Measurements from ENCODE around the gene ETV2. TPM values are rescaled to one million over a fixed set of nuclear protein-coding genes. Genes with fewer than 3 reads are reported as not detected.
"Not testable (repeated sequence)": the region's sequence is repeated elsewhere in the genome, so short reads cannot be mapped to it uniquely, and the experiment has no call there.

The ETV2 gene
- polyA plus RNA-seq, 1 experiment: 0.54 TPM

GRCh38 chr19:35601971-35602370 lies 39.6 kb upstream of the ETV2 start:
- TF ChIP-seq CTCF (IDR thresholded peaks at IDR 0.05; ENCODE audit: insufficient read depth, low read depth, low read length): no peak
- no peak overlapping the region for H3K4me3 ChIP-seq (ENCODE audit: low read depth, low read length)
- POLR2A ChIA-PET: no interaction called here
- CTCF ChIA-PET: no interaction called here
- no peak for DNase-seq (ENCODE audit: low read depth)
- no peaks in the 10 kb centered on the region for H3K36me3 ChIP-seq (ENCODE audit: control insufficient read depth, insufficient read depth, low read length)
- H3K27me3 ChIP-seq (ENCODE audit: control insufficient read depth, insufficient read depth, low read length): no peaks in the 10 kb centered on the region

GRCh38 chr19:35604436-35604835 lies 37.1 kb upstream of the ETV2 start:
- DNase-seq (ENCODE audit: low read depth); POLR2A ChIA-PET; CTCF ChIA-PET; H3K36me3 ChIP-seq (ENCODE audit: control insufficient read depth, insufficient read depth, low read length); H3K27me3 ChIP-seq (ENCODE audit: control insufficient read depth, insufficient read depth, low read length); H3K4me3 ChIP-seq (ENCODE audit: low read depth, low read length): not testable (repeated sequence)

DNA sequence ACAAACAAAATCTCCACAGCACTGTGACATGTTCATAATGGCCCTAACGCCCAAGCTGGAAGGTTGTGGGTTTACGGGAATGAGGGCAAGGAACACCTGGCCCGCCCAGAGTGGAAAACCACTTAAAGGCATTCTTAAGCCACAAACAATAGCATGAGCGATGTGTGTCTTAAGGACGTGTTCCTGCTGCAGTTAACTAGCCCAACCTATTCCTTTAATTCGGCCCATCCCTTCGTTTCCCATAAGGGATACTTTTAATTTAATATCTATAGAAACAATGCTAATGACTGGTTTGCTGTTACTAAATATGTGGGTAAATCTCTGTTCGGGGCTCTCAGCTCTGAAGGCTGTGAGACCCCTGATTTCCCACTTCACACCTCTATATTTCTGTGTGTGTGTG lies 34.4 kb upstream of the ETV2 start:
- H3K36me3 ChIP-seq (ENCODE audit: control insufficient read depth, insufficient read depth, low read length); DNase-seq (ENCODE audit: low read depth); H3K27me3 ChIP-seq (ENCODE audit: control insufficient read depth, insufficient read depth, low read length); POLR2A ChIA-PET; H3K4me3 ChIP-seq (ENCODE audit: low read depth, low read length): not testable (repeated sequence)
- CTCF ChIA-PET: interaction anchor here (2.0 kb wide), 1 partner anchor 15 kb away, joined by 5 read pairs; no protein-coding TSS in a partner anchor

GRCh38 chr19:35607661-35608060 lies 33.9 kb upstream of the ETV2 start:
- no peak for TF ChIP-seq CTCF (IDR thresholded peaks at IDR 0.05; ENCODE audit: insufficient read depth, low read depth, low read length)
- 0 out of 2 replicates have a peak, but pooled peaks cover 1% of the 10 kb centered on the region for H3K27me3 ChIP-seq (ENCODE audit: control insufficient read depth, insufficient read depth, low read length)
- POLR2A ChIA-PET: no interaction called here
- no peak overlapping the region for H3K4me3 ChIP-seq (ENCODE audit: low read depth, low read length)
- H3K36me3 ChIP-seq (ENCODE audit: control insufficient read depth, insufficient read depth, low read length): no peaks in the 10 kb centered on the region
- DNase-seq (ENCODE audit: low read depth): no peak
- CTCF ChIA-PET: interaction anchor here (0.9 to 2.0 kb wide), 2 partner anchors 15 to 98 kb away, joined by 3 to 5 read pairs; no protein-coding TSS in a partner anchor

DNA sequence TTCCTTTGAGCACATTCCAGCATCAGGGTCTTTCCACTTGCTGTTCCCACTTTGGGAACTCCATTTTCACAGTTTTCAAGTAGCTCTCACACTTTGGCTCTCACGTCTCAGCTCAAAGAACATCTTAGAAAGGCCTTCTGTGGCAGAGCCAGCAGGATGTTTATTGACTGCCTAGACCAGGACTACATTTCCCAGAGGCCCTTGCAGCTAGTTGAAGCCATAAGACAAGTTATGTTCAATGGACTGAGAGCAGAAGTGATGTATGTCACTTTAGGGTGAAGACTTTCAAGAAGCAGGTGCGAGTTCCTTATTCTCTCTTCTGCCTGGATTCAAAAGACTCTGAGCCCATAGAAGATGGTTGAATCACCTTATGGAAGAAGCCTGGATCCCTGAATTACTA lies 33.3 kb upstream of the ETV2 start:
- DNase-seq (ENCODE audit: low read depth): no peak
- Histone ChIP-seq H3K4me3 (ENCODE audit: low read depth, low read length) (no peak overlapping the region), H3K27me3 (ENCODE audit: control insufficient read depth, insufficient read depth, low read length) (0 out of 2 replicates have a peak, but pooled peaks cover 1% of the 10 kb centered on the region), H3K36me3 (ENCODE audit: control insufficient read depth, insufficient read depth, low read length) (no peaks in the 10 kb centered on the region)
- ChIA-PET POLR2A (no interaction called here), CTCF (interaction anchor here (0.9 to 2.0 kb wide), 2 partner anchors 16 to 98 kb away, joined by 3 to 5 read pairs; no protein-coding TSS in a partner anchor)
- no peak for TF ChIP-seq CTCF (IDR thresholded peaks at IDR 0.05; ENCODE audit: insufficient read depth, low read depth, low read length)

- no peak overlapping the region for H3K4me3 ChIP-seq (ENCODE audit: low read depth, low read length)
Measured at GRCh38 chr19:35609851-35610353, 31.6 kb upstream of the ETV2 start.

More at GRCh38 chr19:35609851-35610353, 31.6 kb upstream of the ETV2 start:
- no peak for TF ChIP-seq CTCF (IDR thresholded peaks at IDR 0.05; ENCODE audit: insufficient read depth, low read depth, low read length)
- no peak for DNase-seq (ENCODE audit: low read depth)
- Histone ChIP-seq H3K27me3 (ENCODE audit: control insufficient read depth, insufficient read depth, low read length) (0 out of 2 replicates have a peak, but pooled peaks cover 1% of the 10 kb centered on the region), H3K36me3 (ENCODE audit: control insufficient read depth, insufficient read depth, low read length) (no peaks in the 10 kb centered on the region)
- ChIA-PET POLR2A (no interaction called here), CTCF (no interaction called here)

All from BJ (cell line).